ENCODE data around the gene TRPM2. TPM values are rescaled to one million over a fixed set of nuclear protein-coding genes. Genes with fewer than 3 reads are reported as not detected.

TRPM2 gene
- total RNA-seq, 1 experiment from 2014 or later: not detected

- Mint-ChIP-seq H3K36me3 (ENCODE audit: insufficient read depth, unreplicated experiment) (no peaks in the 10 kb centered on the region), H3K4me3 (ENCODE audit: low read depth, unreplicated experiment) (no peak overlapping the region), H3K27me3 (ENCODE audit: unreplicated experiment) (peaks cover 7% of the 10 kb centered on the region), H3K9me3 (ENCODE audit: low read depth, unreplicated experiment) (peaks cover 2% of the 10 kb centered on the region), H3K4me1 (ENCODE audit: low read depth, unreplicated experiment) (no peaks in the 10 kb centered on the region), H3K27ac (ENCODE audit: unreplicated experiment) (no peak overlapping the region)
- intact Hi-C loops (cut with micrococcal nuclease; ENCODE audit: unreplicated experiment): no loop called here
- CTCF ChIA-PET: no interaction called here
- TF ChIP-seq CTCF (IDR thresholded peaks at IDR 0.05; ENCODE audit: unreplicated experiment): no peak
- BruUV-seq (replicated peaks): no TSS peak
- no peak for DNase-seq
Observed at GRCh38 chr21:44471341-44471740, 117.9 kb downstream of the TRPM2 start.

GRCh38 chr21:44471996-44472395, 118.6 kb downstream of the TRPM2 start:
- CTCF ChIA-PET: no interaction called here
- Mint-ChIP-seq H3K36me3 (ENCODE audit: insufficient read depth, unreplicated experiment) (no peaks in the 10 kb centered on the region), H3K27ac (ENCODE audit: unreplicated experiment) (no peak overlapping the region), H3K9me3 (ENCODE audit: low read depth, unreplicated experiment) (peaks cover 1% of the 10 kb centered on the region), H3K4me1 (ENCODE audit: low read depth, unreplicated experiment) (no peaks in the 10 kb centered on the region), H3K4me3 (ENCODE audit: low read depth, unreplicated experiment) (no peak overlapping the region), H3K27me3 (ENCODE audit: unreplicated experiment) (peaks cover under 1% of the 10 kb centered on the region)
- no peak for TF ChIP-seq CTCF (IDR thresholded peaks at IDR 0.05; ENCODE audit: unreplicated experiment)
- BruUV-seq (replicated peaks): no TSS peak
- no peak for DNase-seq
- intact Hi-C loops (cut with micrococcal nuclease; ENCODE audit: unreplicated experiment): no loop called here

GRCh38 chr21:44473915-44474555, 120.6 kb downstream of the TRPM2 start:
- Mint-ChIP-seq H3K9me3 (ENCODE audit: low read depth, unreplicated experiment) (no peaks in the 10 kb centered on the region), H3K27ac (ENCODE audit: unreplicated experiment) (no peak overlapping the region), H3K27me3 (ENCODE audit: unreplicated experiment) (no peaks in the 10 kb centered on the region), H3K4me1 (ENCODE audit: low read depth, unreplicated experiment) (no peaks in the 10 kb centered on the region), H3K4me3 (ENCODE audit: low read depth, unreplicated experiment) (no peak overlapping the region), H3K36me3 (ENCODE audit: insufficient read depth, unreplicated experiment) (no peaks in the 10 kb centered on the region)
- BruUV-seq (replicated peaks): no TSS peak
- CTCF ChIA-PET: no interaction called here
- DNase-seq: no peak
- intact Hi-C loops (cut with micrococcal nuclease; ENCODE audit: unreplicated experiment): no loop called here
- TF ChIP-seq CTCF (IDR thresholded peaks at IDR 0.05; ENCODE audit: unreplicated experiment): no peak

- H3K4me3 Mint-ChIP-seq (ENCODE audit: low read depth, unreplicated experiment): no peak overlapping the region
Observed at GRCh38 chr21:44475266-44475845, 121.9 kb downstream of the TRPM2 start.

More at GRCh38 chr21:44475266-44475845, 121.9 kb downstream of the TRPM2 start:
- H3K4me1 Mint-ChIP-seq (ENCODE audit: low read depth, unreplicated experiment): no peaks in the 10 kb centered on the region
- intact Hi-C loops (cut with micrococcal nuclease; ENCODE audit: unreplicated experiment): no loop called here
- CTCF ChIA-PET: no interaction called here
- no peak for TF ChIP-seq CTCF (IDR thresholded peaks at IDR 0.05; ENCODE audit: unreplicated experiment)
- no peak overlapping the region for H3K27ac Mint-ChIP-seq (ENCODE audit: unreplicated experiment)
- no peak for DNase-seq
- no peaks in the 10 kb centered on the region for H3K27me3 Mint-ChIP-seq (ENCODE audit: unreplicated experiment)
- BruUV-seq (replicated peaks): no TSS peak
- H3K9me3 Mint-ChIP-seq (ENCODE audit: low read depth, unreplicated experiment): no peaks in the 10 kb centered on the region
- H3K36me3 Mint-ChIP-seq (ENCODE audit: insufficient read depth, unreplicated experiment): no peaks in the 10 kb centered on the region
